ENCODE measurements around the gene SAG.

The SAG gene

GRCh38 chr2:233289648-233290047 lies 18.0 kb upstream of the SAG start:
- DNase-seq, result no peak

- DNase-seq, result no peak
These were observed 17.4 kb upstream of the SAG start for GRCh38 chr2:233290051-233290845.

- DNase-seq, result no peak
These were observed 11.7 kb upstream of the SAG start for GRCh38 chr2:233295891-233296290.

DNA sequence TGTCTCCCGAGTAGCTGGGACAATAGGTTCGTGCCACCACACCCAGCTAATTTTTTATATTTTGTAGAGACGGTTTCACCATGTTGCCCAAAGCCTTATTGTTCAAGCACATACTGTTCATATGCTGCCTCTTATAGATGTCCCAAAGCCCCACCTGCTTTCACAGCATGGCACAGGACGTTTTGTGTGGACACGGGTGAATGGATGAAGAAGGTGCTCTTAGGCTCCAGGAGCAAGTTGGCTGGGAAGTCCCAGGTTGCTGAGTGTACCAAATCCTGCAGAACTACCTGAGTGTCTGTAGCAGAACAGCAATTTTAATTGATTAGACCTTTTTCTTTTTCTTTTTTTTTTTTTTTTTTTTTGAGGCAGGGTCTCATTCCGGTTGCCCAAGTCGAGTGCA lies 10.5 kb upstream of the SAG start:
- DNase-seq, result no peak

GRCh38 chr2:233300401-233300800 lies 7.2 kb upstream of the SAG start:
- no peak for DNase-seq

GRCh38 chr2:233301248-233301647 lies 6.4 kb upstream of the SAG start:
- no peak for DNase-seq

GRCh38 chr2:233301811-233302210 lies 5.8 kb upstream of the SAG start:
- no peak for DNase-seq

- no peak for DNase-seq
These were observed 4.4 kb upstream of the SAG start for GRCh38 chr2:233303252-233303651.

GRCh38 chr2:233311241-233311926 lies 3.8 kb downstream of the SAG start:
- no peak for DNase-seq

- no peak for DNase-seq
These were observed 5.3 kb downstream of the SAG start for GRCh38 chr2:233312874-233313273.

- no peak for DNase-seq
These were observed 6.7 kb downstream of the SAG start for GRCh38 chr2:233314180-233314925.

- no peak for DNase-seq
These were observed 9.8 kb downstream of the SAG start for GRCh38 chr2:233317196-233317943.

DNA sequence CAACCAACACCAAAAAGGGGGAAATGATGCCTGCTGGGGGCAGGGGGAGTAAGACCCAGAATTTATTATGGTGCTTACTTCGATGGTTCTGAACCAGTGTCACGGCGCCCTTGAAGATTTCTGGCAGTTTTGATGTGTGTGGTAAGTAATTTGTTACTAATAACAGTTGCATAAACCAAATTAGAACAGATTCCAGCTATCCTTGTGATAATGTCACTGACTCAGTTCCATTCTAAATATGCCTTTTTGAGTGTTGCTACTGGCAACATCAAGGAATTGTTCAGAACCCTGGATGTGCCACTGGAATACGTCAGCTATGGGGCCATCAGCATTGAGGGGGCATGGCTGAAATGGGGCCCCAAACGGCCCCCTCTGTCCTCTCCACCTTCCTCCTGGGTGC lies 11.6 kb downstream of the SAG start:
- DNase-seq, result no peak

DNA sequence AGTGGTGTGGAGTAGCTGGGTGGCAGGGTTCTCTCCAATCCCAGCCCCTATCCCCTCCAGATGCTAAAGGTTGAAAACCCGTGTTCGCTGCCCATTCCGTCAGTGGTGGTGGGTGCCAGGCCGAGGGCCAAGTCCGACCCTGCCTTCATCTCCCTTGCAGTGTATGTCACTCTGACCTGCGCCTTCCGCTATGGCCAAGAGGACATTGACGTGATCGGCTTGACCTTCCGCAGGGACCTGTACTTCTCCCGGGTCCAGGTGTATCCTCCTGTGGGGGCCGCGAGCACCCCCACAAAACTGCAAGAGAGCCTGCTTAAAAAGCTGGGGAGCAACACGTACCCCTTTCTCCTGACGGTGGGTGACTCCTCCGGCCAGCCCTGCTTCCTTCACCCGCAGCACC lies 12.9 kb downstream of the SAG start:
- DNase-seq, result no peak

DNA sequence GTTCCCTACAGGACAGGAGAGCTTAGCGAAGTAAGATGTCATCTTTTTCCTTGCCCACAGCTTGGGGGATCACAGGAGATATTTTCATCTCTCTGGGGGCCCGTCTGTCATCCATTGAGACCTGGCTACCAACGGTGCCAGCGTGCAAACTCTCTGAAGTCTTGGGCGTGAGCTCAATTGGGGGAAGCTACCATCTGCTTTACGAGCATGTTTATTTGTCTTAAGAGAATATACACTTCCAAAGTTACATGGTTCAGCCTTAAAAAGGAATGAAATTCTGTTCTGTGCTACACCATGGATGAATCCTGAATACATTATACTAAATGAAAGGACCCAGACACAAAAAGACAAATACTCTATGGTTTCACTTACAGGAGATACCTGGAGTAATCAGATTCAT lies 13.6 kb downstream of the SAG start:
- no peak for DNase-seq

DNA sequence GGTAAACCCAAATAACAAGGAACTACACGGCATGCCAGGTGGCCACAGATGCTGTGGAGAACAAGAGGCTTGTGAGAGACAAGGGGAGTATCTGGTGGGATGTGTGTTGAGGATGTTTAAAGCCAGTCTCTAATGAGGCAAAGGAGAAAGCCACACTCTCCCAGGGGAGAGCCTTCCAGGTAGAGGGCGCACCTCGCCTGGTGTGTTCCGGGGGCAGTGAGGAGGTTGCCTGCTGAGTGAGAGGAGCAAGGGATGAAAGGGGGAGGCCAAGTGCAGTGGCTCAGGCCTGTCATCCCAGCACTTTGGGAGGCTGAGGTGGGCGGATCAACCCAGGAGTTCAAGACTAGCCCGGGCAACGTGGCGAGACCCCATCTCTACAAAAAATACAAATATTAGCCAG lies 16.2 kb downstream of the SAG start:
- no peak for DNase-seq

GRCh38 chr2:233325256-233325655 lies 17.6 kb downstream of the SAG start:
- DNase-seq, result no peak

DNA sequence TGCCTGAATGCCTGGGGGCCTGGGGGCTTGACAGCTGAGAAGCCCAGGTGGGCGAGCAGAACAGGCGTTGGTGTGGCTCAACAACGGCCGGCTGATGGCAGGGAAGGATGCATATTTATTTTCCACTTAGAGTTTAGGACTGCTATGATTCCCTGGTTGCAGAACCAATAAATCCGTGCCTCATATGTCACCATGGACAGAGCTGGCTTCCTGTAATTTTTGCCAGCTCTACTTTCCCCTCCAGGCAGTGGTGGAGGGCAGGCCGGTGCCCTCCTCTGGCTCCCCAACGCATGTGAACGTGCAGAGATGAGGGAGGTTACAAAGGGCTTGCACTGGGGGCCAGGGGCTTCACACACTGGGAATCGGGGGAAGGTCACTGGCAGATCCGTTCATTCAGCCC lies 18.2 kb downstream of the SAG start:
- DNase-seq, result no peak

DNA sequence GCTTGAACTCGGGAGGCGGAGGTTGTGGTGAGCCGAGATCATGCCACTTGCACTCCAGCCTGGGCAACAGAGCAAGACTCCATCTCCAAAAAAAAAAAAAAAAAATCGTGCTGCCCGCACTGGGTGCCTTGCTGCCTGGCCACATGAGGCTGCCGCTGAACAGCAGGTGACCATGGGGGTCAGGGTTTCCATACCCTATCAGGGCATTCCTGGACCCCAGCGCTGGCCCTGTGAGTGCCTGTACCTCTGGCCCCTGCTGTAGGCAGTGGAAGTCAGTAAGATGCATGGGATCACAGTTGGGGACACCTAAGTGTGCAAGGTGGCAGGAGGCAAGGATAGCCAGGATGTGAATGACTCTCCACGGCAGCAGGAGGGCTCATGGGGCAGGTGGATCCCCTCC lies 18.9 kb downstream of the SAG start:
- DNase-seq, result no peak

DNA sequence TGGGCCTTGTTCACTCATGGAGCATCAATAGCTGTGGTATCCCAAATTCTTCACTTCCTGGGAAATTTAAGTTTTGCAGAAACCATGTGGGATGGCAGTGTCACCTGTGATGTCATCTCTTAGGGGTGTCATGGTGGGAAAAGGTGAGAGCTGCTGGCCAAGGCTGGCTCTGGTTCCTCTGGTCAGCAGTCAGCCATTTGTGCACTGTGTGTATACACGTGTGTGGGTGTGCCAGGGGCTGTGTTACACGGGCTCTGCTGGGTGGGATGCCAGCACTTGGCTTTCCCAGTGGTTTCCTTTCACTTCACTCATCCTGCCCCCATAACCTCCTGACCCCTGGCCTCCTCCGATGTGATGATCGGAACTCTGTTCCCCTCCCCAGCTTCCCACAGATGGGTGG lies 21.3 kb downstream of the SAG start:
- no peak for DNase-seq

- no peak for DNase-seq
These were observed 22.0 kb downstream of the SAG start for GRCh38 chr2:233329489-233330135.

DNA sequence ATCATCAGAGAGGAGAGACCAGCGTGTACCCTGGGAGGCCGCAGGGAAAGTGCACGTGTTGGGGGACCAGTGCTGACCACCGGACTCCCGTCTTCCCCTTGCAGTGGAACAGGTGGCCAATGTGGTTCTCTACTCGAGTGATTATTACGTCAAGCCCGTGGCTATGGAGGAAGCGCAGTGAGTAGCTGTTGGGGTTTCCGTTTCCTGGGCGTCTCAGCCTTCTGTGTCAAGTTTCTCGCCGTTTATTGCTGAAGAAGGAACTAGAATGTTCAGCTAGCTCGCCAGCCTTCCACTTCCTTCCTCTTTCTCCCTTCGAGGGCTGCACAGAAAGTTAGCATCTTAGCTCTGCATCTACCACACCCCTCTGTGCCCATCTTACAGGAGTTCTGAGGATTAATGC lies 23.9 kb downstream of the SAG start:
- peak; percentile 69 to 70 for DNase-seq

GRCh38 chr2:233332125-233332524 lies 24.5 kb downstream of the SAG start:
- no peak for DNase-seq
